Limb (tissue), 2 donors: ENCODE measurements around the gene NCAPD2.
A peak's percentile ranks its signal among the peaks of the same experiment; 100 is the strongest.

ENCODE experiments used
- DNase-seq, 2 donors: peaks; one replicate each; pipeline ENCODE4 v3.0.0-alpha.2; 2016; ENCODE audit errors: extremely low spot score in 2 of 2

The NCAPD2 gene

GRCh38 chr12:6533653-6533922, 39.7 kb downstream of the NCAPD2 start:
- no peak for DNase-seq

DNA sequence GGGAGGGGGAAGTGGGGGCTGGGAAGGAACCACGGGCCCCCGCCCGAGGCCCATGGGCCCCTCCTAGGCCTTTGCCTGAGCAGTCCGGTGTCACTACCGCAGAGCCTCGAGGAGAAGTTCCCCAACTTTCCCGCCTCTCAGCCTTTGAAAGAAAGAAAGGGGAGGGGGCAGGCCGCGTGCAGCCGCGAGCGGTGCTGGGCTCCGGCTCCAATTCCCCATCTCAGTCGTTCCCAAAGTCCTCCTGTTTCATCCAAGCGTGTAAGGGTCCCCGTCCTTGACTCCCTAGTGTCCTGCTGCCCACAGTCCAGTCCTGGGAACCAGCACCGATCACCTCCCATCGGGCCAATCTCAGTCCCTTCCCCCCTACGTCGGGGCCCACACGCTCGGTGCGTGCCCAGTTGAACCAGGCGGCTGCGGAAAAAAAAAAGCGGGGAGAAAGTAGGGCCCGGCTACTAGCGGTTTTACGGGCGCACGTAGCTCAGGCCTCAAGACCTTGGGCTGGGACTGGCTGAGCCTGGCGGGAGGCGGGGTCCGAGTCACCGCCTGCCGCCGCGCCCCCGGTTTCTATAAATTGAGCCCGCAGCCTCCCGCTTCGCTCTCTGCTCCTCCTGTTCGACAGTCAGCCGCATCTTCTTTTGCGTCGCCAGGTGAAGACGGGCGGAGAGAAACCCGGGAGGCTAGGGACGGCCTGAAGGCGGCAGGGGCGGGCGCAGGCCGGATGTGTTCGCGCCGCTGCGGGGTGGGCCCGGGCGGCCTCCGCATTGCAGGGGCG, 40.2 kb downstream of the NCAPD2 start, which contains the start of gene GAPDH:
Gene GAPDH (plus strand): TSS at position 595 of the 772 bp plus-strand sequence. CDS start 316 bp downstream, outside the sequence.
- DNase-seq, result peak; percentile 94 to 97

DNA sequence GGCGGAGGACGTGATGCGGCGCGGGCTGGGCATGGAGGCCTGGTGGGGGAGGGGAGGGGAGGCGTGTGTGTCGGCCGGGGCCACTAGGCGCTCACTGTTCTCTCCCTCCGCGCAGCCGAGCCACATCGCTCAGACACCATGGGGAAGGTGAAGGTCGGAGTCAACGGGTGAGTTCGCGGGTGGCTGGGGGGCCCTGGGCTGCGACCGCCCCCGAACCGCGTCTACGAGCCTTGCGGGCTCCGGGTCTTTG, 40.7 kb downstream of the NCAPD2 start:
- DNase-seq, result no peak

DNA sequence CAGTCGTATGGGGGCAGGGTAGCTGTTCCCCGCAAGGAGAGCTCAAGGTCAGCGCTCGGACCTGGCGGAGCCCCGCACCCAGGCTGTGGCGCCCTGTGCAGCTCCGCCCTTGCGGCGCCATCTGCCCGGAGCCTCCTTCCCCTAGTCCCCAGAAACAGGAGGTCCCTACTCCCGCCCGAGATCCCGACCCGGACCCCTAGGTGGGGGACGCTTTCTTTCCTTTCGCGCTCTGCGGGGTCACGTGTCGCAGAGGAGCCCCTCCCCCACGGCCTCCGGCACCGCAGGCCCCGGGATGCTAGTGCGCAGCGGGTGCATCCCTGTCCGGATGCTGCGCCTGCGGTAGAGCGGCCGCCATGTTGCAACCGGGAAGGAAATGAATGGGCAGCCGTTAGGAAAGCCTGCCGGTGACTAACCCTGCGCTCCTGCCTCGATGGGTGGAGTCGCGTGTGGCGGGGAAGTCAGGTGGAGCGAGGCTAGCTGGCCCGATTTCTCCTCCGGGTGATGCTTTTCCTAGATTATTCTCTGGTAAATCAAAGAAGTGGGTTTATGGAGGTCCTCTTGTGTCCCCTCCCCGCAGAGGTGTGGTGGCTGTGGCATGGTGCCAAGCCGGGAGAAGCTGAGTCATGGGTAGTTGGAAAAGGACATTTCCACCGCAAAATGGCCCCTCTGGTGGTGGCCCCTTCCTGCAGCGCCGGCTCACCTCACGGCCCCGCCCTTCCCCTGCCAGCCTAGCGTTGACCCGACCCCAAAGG, 41.2 kb downstream of the NCAPD2 start:
- DNase-seq, result peak; percentile 34 to 85

- DNase-seq, result no peak
Observed at GRCh38 chr12:6535697-6535946, 41.7 kb downstream of the NCAPD2 start.

DNA sequence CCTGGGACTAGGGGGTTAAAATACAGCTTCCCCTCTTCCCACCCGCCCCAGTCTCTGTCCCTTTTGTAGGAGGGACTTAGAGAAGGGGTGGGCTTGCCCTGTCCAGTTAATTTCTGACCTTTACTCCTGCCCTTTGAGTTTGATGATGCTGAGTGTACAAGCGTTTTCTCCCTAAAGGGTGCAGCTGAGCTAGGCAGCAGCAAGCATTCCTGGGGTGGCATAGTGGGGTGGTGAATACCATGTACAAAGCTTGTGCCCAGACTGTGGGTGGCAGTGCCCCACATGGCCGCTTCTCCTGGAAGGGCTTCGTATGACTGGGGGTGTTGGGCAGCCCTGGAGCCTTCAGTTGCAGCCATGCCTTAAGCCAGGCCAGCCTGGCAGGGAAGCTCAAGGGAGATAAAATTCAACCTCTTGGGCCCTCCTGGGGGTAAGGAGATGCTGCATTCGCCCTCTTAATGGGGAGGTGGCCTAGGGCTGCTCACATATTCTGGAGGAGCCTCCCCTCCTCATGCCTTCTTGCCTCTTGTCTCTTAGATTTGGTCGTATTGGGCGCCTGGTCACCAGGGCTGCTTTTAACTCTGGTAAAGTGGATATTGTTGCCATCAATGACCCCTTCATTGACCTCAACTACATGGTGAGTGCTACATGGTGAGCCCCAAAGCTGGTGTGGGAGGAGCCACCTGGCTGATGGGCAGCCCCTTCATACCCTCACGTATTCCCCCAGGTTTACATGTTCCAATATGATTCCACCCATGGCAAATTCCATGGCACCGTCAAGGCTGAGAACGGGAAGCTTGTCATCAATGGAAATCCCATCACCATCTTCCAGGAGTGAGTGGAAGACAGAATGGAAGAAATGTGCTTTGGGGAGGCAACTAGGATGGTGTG, 42.3 kb downstream of the NCAPD2 start:
- no peak for DNase-seq

- no peak for DNase-seq
Observed at GRCh38 chr12:6536894-6537579, 43.1 kb downstream of the NCAPD2 start.

GRCh38 chr12:6537580-6538419, 43.9 kb downstream of the NCAPD2 start:
- peak; percentile 81 to 85 for DNase-seq

- no peak for DNase-seq
Observed at GRCh38 chr12:6538420-6539313, 44.8 kb downstream of the NCAPD2 start.

DNA sequence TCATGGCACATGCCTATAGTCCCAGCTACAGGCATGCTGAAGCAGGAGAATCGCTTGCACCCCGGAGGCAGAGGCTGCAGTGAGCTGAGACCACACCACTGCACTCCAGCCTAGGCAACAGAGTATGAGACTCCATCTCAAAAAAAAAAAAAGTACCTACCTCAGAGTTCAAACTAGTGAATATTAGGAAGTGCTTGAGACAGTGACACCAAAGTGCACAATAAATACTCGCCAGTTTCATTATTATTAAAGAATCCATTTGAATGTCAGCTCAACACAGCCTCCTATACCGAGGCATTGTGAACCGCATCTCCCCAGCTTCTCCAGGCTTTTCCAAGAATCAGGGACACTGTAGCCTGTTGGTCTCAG, 45.4 kb downstream of the NCAPD2 start:
- DNase-seq, result no peak

DNA sequence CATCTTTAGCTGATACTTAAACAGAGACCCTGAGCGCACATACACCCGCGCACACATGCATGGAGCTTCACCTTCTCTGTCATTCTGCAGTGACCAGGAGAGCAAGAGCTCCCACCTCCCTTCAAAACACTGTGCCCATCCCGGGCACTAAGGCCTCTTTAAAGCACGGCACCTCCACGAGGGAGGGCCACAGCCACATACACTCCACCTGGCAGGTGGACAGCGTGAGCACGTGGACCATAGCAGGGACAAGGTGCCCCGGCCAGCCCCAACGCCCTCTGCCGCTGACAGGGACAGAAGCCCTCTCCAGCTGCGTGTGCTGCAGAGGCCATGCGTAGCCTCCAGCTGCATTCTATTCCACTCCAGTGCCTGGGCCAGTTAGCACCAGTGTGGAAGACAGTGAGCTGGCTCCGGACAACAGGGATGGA, 45.8 kb downstream of the NCAPD2 start:
- DNase-seq, result no peak

- peak; percentile 75 to 83 for DNase-seq
Observed at GRCh38 chr12:6540181-6540877, 46.4 kb downstream of the NCAPD2 start.

DNA sequence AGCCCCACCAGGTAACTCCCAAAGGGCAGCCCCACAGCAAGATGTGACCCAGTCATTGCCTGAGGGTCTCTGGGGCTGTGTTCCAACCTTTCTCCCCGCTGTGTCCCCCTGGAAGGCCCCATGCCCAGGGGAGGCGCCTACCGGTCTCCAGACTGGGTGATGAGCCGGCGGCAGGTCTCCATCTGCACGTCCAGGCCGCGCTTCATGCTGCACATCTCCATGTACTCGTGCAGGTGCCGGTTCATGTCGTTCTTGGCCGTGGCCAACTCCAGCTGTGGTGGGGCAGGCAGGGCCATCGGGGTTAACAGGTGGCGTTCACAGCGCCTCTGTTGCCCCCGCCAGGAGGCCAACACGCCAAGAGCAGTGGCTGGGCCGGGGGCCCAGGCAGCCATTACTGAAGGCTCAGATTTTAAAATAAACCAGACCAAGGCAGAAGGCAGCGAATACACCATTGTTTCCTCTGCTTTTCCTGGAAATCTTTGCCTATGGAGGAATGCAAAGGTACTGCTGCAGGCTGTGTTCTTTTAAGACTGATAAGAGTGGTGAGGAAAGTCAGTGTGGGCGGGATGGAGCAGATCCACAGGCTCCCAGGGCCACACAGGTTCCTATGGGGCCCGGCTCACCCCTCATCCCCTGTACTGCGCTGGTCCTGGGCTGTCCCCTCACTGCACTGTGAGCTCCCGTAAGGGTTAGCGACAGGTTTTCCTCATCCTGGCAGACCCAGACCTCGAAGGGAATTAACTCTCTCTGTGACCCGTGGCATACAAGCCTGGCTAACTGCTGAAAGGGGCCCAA, 47.7 kb downstream of the NCAPD2 start:
- no peak for DNase-seq

DNA sequence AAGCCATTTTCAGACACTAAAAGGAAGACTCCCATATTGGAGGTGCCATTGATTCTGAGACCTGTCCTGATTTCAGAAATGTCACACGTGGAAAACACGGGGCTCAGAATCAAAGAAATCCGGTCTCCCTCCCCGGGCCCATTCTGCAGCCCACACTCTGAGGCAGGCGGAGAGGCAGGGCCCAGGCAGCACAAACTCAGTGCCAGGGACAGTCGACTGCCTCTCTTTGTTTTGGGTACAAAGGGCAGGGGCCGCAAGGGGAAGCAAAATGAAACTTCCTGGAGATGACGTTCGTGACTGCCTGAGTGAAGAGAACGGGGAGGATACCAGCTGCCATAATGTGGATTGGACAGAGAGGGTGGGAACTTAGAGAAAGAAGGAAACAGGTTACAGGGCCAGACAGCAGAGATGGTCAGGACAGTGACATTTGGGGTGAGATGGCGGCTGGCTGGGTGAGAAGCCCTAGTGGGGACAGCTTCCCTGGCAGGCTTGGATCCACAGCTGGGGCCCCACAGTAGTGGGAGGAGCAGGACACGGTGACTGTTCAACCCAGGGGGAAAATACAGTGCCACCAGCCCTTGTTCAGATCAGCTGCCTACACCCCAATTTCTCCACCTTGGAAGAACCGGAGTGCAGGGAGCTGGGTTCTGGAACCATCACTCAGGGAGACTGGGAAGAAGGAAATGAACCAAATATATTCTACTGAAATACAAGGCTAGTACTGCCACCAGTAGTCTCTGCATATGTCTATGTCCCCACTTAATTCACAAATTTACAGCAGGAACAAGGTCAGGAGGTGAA, 48.5 kb downstream of the NCAPD2 start:
- no peak for DNase-seq

GRCh38 chr12:6546016-6546415, 52.1 kb downstream of the NCAPD2 start:
- DNase-seq, result no peak

GRCh38 chr12:6547566-6547965, 53.7 kb downstream of the NCAPD2 start:
- no peak for DNase-seq

- peak in 1 of 2 donors; percentile 8 for DNase-seq
Observed at GRCh38 chr12:6547987-6548386, 54.1 kb downstream of the NCAPD2 start.

DNA sequence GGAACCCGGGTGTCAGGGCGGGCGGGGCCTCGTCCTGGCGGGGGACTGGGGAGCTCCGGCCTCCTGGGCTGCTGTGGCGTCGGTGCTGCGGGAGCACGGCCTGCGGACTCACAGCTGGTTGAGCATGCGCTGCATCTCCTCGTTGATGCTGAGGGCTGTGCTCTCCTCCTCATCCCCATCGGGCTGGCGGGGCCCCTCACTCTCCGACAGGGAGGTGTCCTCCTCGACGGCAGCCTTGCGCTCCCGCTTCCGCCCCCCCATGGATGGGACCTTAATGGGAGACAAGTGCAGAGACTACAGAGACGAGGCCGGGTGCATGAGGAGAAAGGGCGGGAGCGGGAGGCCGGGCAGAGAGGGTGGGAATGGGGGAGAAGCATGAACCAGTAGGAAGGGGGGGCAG, 54.7 kb downstream of the NCAPD2 start:
- DNase-seq, result no peak
